GM21528 (cell line): ENCODE measurements around the gene CAMKMT.

Experiments
- ATAC-seq: cut with Tn5 transposase; IDR thresholded peaks from one replicate; pipeline ENCODE4 v1.9.1; 2021; ENCODE audit warnings: mild to moderate bottlenecking, moderate library complexity; ENCODE audit not compliant: unreplicated experiment, low FRiP score

The CAMKMT gene

DNA sequence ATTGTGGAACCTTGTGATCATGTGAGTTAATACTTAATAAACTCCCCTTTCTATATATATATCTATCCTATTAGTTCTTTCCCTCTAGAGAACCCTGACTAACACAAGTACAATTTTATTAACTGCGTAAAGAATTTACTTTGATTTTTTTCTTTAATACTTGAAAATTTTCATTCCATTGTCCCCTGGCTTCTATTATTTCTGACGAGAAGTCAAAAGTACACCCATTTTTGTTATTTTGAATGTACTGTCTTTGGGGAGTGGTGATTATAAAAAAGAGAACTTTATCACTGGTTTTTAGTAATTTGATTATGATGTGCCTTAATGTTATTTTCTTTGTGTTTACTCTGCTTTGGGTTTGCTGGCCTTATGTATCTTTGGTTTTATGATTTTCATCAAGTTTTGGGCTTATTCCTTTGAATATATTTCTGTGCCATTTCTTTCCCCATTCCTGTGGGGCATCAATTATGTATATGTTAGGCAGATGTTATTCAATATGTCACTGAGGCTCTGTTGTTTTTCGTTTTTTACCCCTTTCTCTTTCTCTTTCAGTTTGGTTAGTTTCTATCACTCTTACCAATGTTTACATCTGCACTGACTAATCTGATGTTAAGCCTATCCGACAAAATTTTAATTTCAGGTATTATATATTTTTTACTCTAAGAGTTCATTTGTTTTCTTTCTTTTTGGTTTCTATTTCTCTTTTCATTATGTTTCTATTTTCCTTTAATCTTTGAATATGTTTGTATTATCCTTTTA, 271.4 kb downstream of the CAMKMT start:
- no peak for ATAC-seq

DNA sequence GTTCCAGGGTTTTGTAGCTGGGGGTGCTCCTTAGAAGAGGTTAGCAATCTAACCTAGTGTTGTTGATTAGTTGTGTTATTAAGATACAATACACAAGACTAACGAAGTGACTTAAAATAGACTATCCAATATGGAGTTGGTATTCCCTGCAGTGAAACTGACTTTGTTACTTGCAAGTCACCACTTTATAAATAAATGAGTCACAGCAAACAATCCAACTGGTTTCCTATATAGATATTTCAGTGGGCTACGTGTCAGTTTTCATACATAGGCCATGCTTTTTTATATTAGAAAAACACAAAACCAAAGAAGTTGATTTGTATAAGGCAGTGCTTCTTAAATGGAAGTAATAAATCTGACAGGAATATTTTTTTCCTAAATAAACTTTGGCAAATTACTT, 274.0 kb downstream of the CAMKMT start:
- ATAC-seq: no peak

DNA sequence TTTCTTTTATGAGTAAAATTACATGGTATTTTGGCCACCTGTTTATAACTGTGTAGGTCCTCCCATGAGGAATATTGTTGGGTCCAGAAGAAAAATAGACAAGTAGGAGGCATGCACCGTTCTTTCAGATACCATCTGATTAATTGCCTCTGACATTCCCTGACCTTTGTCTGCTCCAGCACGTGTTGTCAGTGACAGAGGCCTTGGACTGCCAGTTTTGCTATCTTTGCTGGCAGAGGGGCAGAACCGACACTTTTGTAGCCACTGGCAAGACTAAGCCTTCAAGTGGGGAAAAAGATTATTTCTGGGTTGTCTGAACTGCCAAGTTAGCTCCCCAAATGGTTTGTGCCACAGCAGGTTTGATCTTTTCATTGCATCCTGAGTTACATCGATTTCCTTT, 276.9 kb downstream of the CAMKMT start:
- no peak for ATAC-seq

- ATAC-seq: no peak
Observed at GRCh38 chr2:44639399-44639798, 277.7 kb downstream of the CAMKMT start.

GRCh38 chr2:44642123-44642857, 280.5 kb downstream of the CAMKMT start:
- no peak for ATAC-seq

DNA sequence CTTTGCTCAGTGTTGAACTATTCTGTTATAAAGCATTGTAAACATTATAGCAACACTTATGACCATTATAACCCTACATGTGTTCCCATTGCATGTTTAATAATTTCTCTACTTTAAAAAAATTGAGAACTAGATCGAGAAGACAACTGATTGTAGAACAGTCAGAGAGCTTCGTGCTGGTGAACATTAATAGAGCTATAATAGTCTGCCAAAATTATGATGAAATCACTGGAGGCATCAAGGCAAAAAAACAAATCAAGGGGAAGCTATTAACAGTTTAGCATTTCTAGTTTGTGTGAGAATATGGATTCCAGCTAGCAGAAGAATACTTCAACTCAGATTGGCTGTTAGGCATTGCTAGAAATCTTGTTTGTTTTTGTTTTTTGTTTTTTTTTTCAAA, 284.2 kb downstream of the CAMKMT start:
- no peak for ATAC-seq

- ATAC-seq: no peak
Observed at GRCh38 chr2:44649381-44649780, 287.6 kb downstream of the CAMKMT start.

GRCh38 chr2:44650796-44651195, 289.0 kb downstream of the CAMKMT start:
- ATAC-seq: no peak

GRCh38 chr2:44651974-44652373, 290.2 kb downstream of the CAMKMT start:
- no peak for ATAC-seq

GRCh38 chr2:44652701-44653100, 291.0 kb downstream of the CAMKMT start:
- ATAC-seq: no peak

GRCh38 chr2:44655401-44655864, 293.7 kb downstream of the CAMKMT start:
- ATAC-seq: no peak

DNA sequence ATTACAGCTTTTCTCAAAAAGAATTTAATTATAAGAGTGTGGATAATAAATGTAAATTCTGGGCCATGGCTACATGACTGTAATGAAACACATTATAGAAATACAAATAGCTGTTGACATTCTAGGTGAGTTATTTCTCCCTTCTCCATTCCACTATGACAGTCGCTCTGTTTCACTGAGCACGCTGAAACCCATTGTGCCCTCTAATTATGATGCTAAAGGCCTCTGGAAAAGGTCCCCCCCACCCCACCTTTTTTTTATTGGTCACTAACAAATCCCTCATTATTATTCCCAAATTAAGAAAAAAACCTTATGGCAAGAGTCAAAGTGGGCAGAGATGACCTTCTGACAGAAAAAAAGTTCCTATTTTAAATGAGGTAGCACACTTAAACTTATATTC, 294.7 kb downstream of the CAMKMT start:
- ATAC-seq: no peak

- no peak for ATAC-seq
Observed at GRCh38 chr2:44663471-44664073, 301.8 kb downstream of the CAMKMT start.

DNA sequence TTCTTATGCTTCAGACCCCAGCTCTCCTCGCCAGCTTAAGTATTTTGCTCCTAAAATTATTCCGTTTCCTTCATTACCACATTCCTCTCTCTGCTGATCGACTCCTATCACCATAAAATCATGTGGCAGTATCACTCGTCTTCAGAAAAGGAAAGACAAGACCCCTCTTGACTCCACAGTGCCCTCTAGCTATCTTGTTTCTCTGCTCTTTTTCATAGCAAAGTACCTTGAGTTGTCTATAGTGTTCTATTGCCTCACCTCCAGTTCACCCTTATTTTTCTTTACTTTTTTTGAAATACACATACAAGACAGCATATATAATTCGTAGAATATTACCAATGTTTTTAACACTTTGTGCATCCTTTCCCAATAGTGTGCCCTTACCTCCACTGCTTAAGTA, 306.6 kb downstream of the CAMKMT start:
- no peak for ATAC-seq

DNA sequence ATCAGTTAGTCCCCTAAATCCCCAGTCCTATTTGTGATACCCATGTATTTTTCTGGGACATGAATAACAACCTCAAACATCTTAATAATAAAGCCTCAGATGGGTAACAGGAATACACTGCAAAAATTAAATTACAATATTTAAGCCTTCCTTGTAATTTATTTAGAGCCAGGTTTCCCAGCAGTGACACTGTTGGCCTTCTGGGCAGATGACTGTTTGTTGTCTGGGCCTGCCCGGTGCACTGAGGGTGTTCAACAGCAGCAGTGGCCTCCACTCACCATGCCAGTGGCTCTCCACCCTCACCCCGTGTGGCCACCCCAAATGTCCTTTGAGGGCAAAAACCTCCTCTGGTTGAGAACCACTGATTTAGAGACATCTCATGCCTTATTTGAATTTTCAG, 309.5 kb downstream of the CAMKMT start:
- no peak for ATAC-seq

DNA sequence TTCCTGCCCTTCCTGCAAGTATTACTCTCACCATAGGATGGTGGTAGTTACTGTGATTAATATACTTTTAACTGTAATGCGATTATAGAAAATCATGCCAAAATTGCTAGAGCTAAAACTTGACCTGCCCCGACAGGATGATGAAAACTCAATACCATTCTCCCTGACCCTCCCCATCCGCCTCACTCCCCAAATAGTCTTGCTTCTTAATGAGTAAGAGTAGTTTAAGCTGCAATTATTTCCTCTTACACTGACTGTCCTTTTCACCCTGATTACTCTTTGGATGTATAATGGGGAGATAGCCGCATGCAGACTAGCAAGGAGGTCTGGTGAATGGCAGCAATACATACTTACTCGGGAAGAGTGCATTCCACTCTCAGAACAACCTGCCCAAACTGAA, 310.2 kb downstream of the CAMKMT start:
- ATAC-seq: no peak

GRCh38 chr2:44672431-44672830, 310.7 kb downstream of the CAMKMT start:
- ATAC-seq: no peak

DNA sequence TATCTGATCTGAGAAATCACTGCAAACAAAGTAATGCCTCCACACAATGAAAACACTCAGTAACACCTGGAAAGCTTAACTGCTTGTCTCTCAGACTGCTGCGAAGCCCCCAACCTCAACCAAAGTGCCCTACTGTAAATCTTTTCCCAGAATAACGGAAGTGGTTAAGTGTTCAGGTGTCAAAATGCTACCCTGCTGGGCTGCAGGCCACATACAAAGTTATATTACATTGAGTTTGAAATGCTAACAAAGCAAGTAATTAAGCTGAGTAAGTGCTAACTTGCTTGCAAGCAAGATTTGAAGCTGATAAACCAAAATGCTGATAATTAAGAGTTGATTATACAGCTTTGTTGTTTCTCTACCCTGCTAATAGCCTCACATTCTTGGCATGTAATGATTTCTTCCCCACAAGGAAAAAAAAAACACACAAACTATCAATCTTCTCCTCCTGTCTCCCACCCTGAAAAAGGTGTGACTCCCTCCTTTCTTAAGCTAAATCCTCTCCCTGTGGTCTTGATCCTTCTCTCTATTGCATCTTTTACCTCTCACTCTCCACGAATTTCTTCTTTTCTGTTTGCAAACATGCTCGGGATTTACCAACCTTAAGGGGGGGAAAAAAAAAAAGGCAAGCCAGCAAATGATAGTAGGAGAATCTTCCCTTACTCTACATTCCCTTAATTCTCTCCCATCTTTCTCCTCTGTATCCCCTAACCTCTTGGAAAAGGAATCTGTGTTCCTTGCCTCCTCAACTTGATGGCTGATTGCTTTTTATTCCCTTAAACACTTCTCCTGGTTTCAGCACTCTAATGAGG, 312.9 kb downstream of the CAMKMT start:
- ATAC-seq: no peak

GRCh38 chr2:44676379-44676778, 314.6 kb downstream of the CAMKMT start:
- no peak for ATAC-seq

- no peak for ATAC-seq
Observed at GRCh38 chr2:44679584-44679983, 317.8 kb downstream of the CAMKMT start.

DNA sequence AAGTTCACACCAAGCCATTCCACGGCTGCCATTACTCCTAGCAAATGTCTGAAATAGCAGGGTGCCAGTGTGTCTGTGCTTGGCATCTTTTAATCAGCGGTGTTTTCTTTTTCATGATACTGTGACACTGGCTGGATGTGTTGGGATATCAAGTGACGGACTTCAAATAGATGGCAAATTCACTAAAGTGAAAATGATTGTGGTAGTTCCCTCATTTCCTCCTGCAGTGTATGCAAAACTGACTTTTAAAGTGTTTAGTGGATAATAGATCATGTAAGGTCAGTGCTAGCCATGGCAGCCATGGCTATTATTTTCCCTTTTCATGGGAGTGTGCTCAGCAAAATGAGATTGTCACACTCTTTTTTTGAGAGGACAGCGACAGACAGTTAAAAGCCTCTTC, 318.2 kb downstream of the CAMKMT start:
- ATAC-seq: no peak
